Astrocyte (in vitro differentiated cells and primary cell): ENCODE results near the gene PACS2. TPM values are rescaled to one million over a fixed set of nuclear protein-coding genes. Genes with fewer than 3 reads are reported as not detected.
A peak's percentile ranks its signal among the peaks of the same experiment; 100 is the strongest.

Source experiments
- DNase-seq: peaks from one replicate; pipeline ENCODE4 v3.0.0-alpha.2; 2010; ENCODE audit warnings: low read depth
- FAIRE-seq: peaks from 2 replicates; lab custom pipeline; 2011; peaks lifted over from hg19 to GRCh38; lab: Jason Lieb, UNC
- H2AFZ ChIP-seq: 2 replicates; pipeline ENCODE4 v1.6.0; 2012; ENCODE audit warnings: low read depth, low read length, inconsistent platforms
- H3K27ac ChIP-seq: 2 replicates; pipeline ENCODE4 v1.5.1; 2011; ENCODE audit warnings: low read depth, low read length, inconsistent platforms
- H3K27me3 ChIP-seq: 2 replicates; pipeline ENCODE4 v1.6.0; 2011; ENCODE audit warnings: low read length, inconsistent platforms; ENCODE audit not compliant: insufficient read depth
- H3K36me3 ChIP-seq: 2 replicates; pipeline ENCODE4 v1.5.1; 2011; ENCODE audit warnings: low read length, inconsistent platforms; ENCODE audit not compliant: insufficient read depth
- H3K4me1 ChIP-seq: 2 replicates; pipeline ENCODE4 v1.5.1; 2011; ENCODE audit warnings: low read length, inconsistent platforms; ENCODE audit not compliant: insufficient read depth
- H3K4me2 ChIP-seq: 2 replicates; pipeline ENCODE4 v1.6.0; 2012; ENCODE audit warnings: low read length, inconsistent platforms
- H3K4me3 ChIP-seq: 2 replicates; pipeline ENCODE4 v1.5.1; 2011; ENCODE audit warnings: low read depth, mild to moderate bottlenecking, low read length, inconsistent platforms; ENCODE audit not compliant: insufficient read depth
- H3K79me2 ChIP-seq: 2 replicates; pipeline ENCODE4 v1.6.0; 2012; ENCODE audit warnings: mild to moderate bottlenecking, low read length, inconsistent platforms; ENCODE audit not compliant: insufficient read depth
- H3K9ac ChIP-seq: 2 replicates; pipeline ENCODE4 v1.6.0; 2012; ENCODE audit warnings: mild to moderate bottlenecking, low read length, inconsistent platforms
- H3K9me3 ChIP-seq: 2 replicates; pipeline ENCODE4 v1.5.1; 2012; ENCODE audit warnings: low read depth, mild to moderate bottlenecking, low read length, inconsistent platforms; ENCODE audit not compliant: insufficient read depth
- H4K20me1 ChIP-seq: 2 replicates; pipeline ENCODE4 v1.6.0; 2012; ENCODE audit warnings: low read length, inconsistent platforms; ENCODE audit not compliant: insufficient read depth
- H3K27ac Mint-ChIP-seq: one replicate; pipeline ENCODE4 v1.8.0; 2021; ENCODE audit warnings: mild to moderate bottlenecking, mixed read lengths; ENCODE audit not compliant: unreplicated experiment
- H3K27me3 Mint-ChIP-seq: one replicate; pipeline ENCODE4 v1.8.0; 2021; ENCODE audit warnings: low read depth, mixed read lengths; ENCODE audit not compliant: unreplicated experiment
- H3K36me3 Mint-ChIP-seq: one replicate; pipeline ENCODE4 v1.8.0; 2021; ENCODE audit warnings: low read depth, mixed read lengths; ENCODE audit not compliant: unreplicated experiment
- H3K4me1 Mint-ChIP-seq: one replicate; pipeline ENCODE4 v1.8.0; 2021; ENCODE audit warnings: low read depth, mixed read lengths; ENCODE audit not compliant: unreplicated experiment
- H3K4me3 Mint-ChIP-seq: one replicate; pipeline ENCODE4 v1.8.0; 2021; ENCODE audit warnings: mild to moderate bottlenecking, moderate library complexity, mixed read lengths; ENCODE audit not compliant: unreplicated experiment
- H3K9me3 Mint-ChIP-seq: one replicate; pipeline ENCODE4 v1.8.0; 2021; ENCODE audit warnings: mild to moderate bottlenecking, mixed read lengths; ENCODE audit not compliant: unreplicated experiment
- CTCF ChIP-seq: IDR thresholded peaks from 2 replicates; pipeline ENCODE4 v1.5.1; 2011; ENCODE audit warnings: low read depth, mild to moderate bottlenecking, inconsistent platforms, low read length, moderate library complexity; ENCODE audit not compliant: insufficient read depth
- EZH2 ChIP-seq: IDR thresholded peaks from 2 replicates; pipeline ENCODE4 v1.6.1; 2012; ENCODE audit warnings: mild to moderate bottlenecking, low read length, inconsistent platforms; ENCODE audit not compliant: insufficient read depth
- total RNA-seq: library from RNA; stranded (reverse); gene quantifications from 2 replicates; pipeline ENCODE4 v1.2.1, GENCODE V29; 2021

The PACS2 gene
- total RNA-seq, 1 donor from 2014 or later: 51.0 TPM

GRCh38 chr14:105336477-105337287, 22.1 kb downstream of the PACS2 start:
- no peak overlapping the region for H3K9ac ChIP-seq
- H3K36me3 ChIP-seq: no peaks in the 10 kb centered on the region
- no peak overlapping the region for H2AFZ ChIP-seq
- peaks cover 6% of the 10 kb centered on the region for H3K4me1 ChIP-seq
- H3K4me2 ChIP-seq: no peak overlapping the region
- DNase-seq (no peak), FAIRE-seq (no peak)
- peaks cover 92% of the 10 kb centered on the region for H4K20me1 ChIP-seq
- no peaks in the 10 kb centered on the region for H3K27me3 ChIP-seq
- Mint-ChIP-seq H3K9me3 (no peaks in the 10 kb centered on the region), H3K36me3 (no peaks in the 10 kb centered on the region), H3K27me3 (no peaks in the 10 kb centered on the region), H3K4me3 (no peak overlapping the region), H3K27ac (peak overlapping the region; percentile 12), H3K4me1 (peaks cover 11% of the 10 kb centered on the region)
- H3K79me2 ChIP-seq: peaks cover 63% of the 10 kb centered on the region
- H3K9me3 ChIP-seq: no peaks in the 10 kb centered on the region
- no peak for TF ChIP-seq CTCF
- no peak overlapping the region for H3K4me3 ChIP-seq
- no peak overlapping the region for H3K27ac ChIP-seq

- FAIRE-seq (no peak), DNase-seq (no peak)
- Histone ChIP-seq H3K4me1 (peaks cover 6% of the 10 kb centered on the region), H3K27me3 (no peaks in the 10 kb centered on the region), H3K79me2 (peaks cover 60% of the 10 kb centered on the region), H4K20me1 (peaks cover 92% of the 10 kb centered on the region), H3K4me2 (no peak overlapping the region), H3K9me3 (no peaks in the 10 kb centered on the region), H3K27ac (no peak overlapping the region), H3K36me3 (no peaks in the 10 kb centered on the region), H2AFZ (no peak overlapping the region), H3K4me3 (no peak overlapping the region), H3K9ac (no peak overlapping the region)
- Mint-ChIP-seq H3K27me3 (no peaks in the 10 kb centered on the region), H3K27ac (no peak overlapping the region), H3K9me3 (no peaks in the 10 kb centered on the region), H3K4me1 (peaks cover 13% of the 10 kb centered on the region), H3K4me3 (no peak overlapping the region), H3K36me3 (no peaks in the 10 kb centered on the region)
- TF ChIP-seq EZH2 (no peak), CTCF (no peak)
Observed at GRCh38 chr14:105337433-105337832, 22.9 kb downstream of the PACS2 start.
